HG03135 (cell line): ENCODE measurements around the gene BPIFB1.

ENCODE experiments used
- ATAC-seq: cut with Tn5 transposase; IDR thresholded peaks from one replicate; pipeline ENCODE4 v1.9.1; 2021; ENCODE audit warnings: mild to moderate bottlenecking, moderate library complexity; ENCODE audit not compliant: unreplicated experiment

BPIFB1 gene

DNA sequence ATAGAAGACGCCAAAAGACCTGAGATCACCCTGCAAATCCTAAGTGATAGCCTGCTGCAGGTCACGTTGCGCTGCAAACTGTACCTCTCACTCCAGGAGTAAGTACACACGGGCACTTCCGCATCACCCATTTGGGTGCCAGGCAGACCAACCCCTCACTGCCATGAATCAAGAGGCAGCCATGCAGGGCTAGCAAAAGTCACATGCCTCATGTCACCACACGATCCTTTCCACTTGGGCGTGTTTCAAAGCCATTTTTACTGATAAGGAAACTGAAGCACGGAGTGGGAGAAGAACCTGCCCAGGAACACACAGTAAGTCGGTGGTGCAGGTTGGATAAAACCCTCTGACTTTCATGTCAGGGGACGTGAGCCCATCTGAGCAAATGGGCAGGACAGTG is 37.0 kb downstream of the BPIFB1 start:
- no peak for ATAC-seq

- ATAC-seq: no peak
Measured at GRCh38 chr20:33322456-33322855, 39.4 kb downstream of the BPIFB1 start.

DNA sequence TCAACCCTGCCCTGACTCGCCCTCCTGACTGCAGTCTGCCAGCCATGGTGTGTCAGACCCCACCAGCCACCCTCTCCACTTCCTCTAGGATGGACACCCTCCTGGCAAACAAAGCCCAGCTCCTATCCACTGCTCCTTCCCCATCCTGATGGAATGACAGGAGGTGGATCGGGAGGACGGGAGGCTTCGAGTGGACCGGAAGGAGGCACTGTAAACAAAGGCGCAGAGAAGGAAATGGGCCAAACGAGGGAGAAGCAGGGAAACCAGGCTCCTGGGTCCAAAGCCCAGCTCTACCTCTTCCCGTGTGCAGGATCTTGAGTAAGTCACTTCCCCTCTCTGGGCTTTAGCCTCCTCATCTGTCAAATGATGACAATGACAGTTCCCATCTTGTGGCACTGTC is 40.2 kb downstream of the BPIFB1 start:
- ATAC-seq: no peak

- ATAC-seq: no peak
Measured at GRCh38 chr20:33325350-33325749, 42.3 kb downstream of the BPIFB1 start.

DNA sequence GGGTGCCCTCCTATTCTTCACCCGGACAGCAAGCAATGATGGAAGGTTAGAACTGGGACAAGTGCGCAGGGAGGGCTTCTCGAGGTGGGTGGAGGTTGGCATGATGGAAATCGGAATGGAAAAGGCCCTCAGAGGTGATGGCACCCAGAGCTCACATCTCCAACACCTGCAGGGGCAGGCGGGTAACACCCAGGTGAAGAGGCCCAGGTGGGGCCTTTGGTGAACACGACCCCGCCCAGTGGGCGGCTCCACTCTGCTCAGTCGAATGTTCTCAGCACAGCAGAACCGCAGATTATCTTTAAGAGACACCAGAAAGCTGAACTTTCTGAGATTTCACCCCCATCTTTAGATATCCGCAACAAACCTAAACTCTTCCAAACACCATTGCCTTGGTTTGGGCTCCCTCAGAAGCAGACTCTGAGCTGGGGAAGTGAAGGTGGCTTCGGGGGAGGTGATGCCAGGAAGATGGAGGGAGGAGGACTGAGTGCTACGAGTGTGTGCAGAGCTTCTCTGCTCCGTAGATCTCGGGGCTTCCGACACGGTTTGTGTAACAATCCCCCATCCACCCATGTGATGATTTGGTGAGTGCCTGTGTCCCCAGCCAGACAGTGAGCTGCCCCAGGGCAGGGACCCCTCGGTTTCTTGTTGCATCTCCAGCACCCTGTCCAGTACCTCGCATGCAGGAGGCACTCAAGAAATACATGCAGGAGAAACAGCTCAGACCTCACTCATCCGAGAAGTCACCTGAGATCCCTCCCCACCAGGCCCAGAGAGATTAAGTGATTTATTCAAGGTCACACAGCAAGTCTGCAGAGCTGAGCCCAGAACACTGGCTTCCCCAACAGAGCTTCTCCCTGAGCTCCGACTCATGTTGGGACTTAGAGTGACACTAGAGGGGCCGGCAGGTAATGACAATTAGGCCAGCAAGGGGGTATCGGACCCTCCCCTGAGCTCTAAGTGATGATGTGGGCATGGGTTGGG is 45.4 kb downstream of the BPIFB1 start:
- no peak for ATAC-seq

- no peak for ATAC-seq
Measured at GRCh38 chr20:33332905-33333456, 50.0 kb downstream of the BPIFB1 start.

- ATAC-seq: no peak
Measured at GRCh38 chr20:33333616-33334015, 50.6 kb downstream of the BPIFB1 start.

DNA sequence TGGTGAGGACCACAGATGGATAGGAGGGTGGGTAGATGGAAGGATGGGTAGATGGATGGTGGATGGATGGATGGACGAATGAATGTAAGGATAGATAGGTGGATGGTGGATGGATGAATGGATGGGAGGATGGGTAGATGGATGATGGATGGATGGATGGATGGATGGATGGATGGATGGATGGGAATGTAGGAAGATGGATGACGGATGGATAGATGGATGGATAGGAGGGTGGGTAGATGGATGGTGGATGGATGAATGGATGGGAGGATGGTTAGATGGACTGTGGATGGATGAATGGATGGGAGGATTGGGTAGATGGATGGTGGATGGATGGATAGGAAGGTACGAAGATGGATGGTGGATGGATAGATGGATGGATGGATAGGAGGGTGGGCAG is 51.1 kb downstream of the BPIFB1 start:
- ATAC-seq: no peak

GRCh38 chr20:33336375-33336774 is 53.4 kb downstream of the BPIFB1 start:
- no peak for ATAC-seq

GRCh38 chr20:33337119-33337518 is 54.1 kb downstream of the BPIFB1 start:
- ATAC-seq: no peak

- ATAC-seq: no peak
Measured at GRCh38 chr20:33337531-33338165, 54.6 kb downstream of the BPIFB1 start.

DNA sequence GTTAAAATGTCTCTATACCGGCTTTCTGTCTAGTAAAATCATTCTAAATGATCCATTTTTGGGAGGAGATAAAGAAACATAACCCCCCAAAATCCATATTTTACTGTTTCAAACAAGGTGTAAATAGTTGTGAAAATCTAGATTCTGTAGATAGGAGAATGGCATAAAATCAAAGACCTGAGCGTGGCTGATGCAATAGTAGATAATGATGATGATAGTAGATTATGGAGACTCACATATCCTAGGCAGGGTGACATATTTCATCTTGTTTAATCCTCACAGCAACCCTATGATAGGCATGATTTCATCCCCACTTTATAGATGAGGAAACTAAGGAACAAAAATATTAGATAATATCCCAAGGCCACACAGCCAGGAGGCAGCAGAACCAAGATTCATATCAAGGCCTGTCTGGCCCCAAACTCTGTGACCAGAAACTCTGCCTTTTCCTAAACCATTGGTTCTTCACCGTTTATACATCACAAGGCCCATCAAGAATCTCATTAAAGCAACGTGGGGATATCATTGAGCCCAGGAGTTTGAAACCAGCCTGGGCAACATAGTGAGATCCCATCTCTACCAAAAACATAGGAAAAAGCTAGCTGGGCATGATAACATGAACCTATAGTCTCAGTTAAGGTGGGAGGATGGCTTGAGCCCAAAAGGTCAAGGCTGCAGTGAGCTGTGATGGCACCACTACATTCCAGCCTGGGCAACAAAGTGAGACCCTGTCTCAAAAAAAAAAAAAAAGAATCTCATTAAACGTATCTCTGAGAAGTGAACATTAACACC is 55.6 kb downstream of the BPIFB1 start:
- no peak for ATAC-seq

- ATAC-seq: no peak
Measured at GRCh38 chr20:33339515-33340058, 56.6 kb downstream of the BPIFB1 start.

DNA sequence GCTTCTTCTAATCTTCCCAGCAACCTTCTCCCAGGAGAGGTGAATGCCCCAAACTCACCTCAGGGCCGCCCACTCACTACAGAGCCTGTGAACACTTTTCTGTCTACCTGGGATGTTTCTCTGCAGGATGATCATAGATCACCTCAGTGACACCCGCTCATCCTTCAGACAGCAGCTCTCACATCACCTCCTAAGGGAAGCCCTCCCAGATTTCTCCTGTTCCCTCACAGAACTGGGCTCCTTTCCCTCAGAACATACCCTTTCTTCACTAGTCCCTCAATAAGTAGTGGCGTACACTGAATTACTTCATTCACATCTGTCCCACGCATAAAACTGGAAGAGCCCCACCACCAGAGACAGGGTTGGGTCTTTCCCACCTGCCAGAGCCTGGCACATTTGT is 60.5 kb downstream of the BPIFB1 start:
- ATAC-seq: no peak

DNA sequence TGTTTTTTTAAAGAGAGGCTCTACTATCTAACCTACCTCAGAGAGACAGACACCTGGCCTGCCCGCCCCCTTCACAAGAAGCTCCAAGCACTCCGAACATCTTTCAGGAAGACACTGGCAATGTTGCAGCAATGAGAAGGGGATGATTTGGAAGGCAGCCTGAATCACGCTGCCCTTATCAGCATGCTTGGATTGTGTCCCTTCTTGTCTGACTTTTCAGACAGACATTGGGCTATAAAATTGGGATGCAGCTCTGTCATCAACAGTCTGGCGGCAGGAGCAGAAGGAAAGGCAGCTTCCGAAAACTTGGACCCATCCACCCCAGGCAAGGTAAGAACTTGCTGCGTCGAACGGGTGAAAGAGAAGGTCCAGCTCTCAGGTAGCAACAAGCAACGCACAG is 62.3 kb downstream of the BPIFB1 start:
- ATAC-seq: no peak

- no peak for ATAC-seq
Measured at GRCh38 chr20:33348136-33348937, 65.3 kb downstream of the BPIFB1 start.

- ATAC-seq: no peak
Measured at GRCh38 chr20:33349493-33349892, 66.5 kb downstream of the BPIFB1 start.

DNA sequence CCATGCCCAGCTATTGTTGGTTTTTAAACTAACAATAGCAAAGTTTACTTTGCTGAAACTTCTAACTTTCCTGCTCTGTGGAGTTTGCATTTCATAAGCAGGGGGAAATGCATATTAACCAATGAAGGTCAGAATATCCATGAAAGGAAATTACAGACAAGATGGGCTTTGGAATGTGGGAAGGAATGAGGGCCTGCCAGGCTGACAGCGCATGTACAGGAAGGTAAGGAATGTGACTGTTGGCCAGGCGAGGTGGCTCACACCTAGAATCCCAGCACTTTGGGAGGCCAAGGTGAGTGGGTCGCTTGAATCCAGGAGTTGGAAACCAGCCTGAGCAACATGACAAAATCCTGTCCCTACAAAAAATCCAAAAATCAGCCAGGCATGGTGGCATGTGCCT is 68.7 kb downstream of the BPIFB1 start:
- ATAC-seq: no peak

GRCh38 chr20:33352258-33353012 is 69.4 kb downstream of the BPIFB1 start:
- ATAC-seq: no peak
